Transverse colon (tissue), 4 donors: ENCODE data around the gene SLC22A1.

Experiments used
- POLR2AphosphoS5 ChIP-seq, 3 donors: sonication (generic); formaldehyde crosslinking; IDR thresholded peaks; one replicate each; pipeline ENCODE4 v1.6.1; 2016; ENCODE audit warnings: antibody characterized with exemption in 3 of 3
- TF ChIP-seq, protein P1 (sequence below), 5 experiments: fragments of 200-600 bp in 3 of 5; fragments of 450-650 bp in 2 of 5; sonication (generic) in 3 of 5; IDR thresholded peaks; 1 replicate in 2 of 5; 2 replicates in 3 of 5; pipeline ENCODE4 v1.5.1; 2016 to 2017; ENCODE audit warnings: antibody characterized with exemption in 5 of 5, inconsistent platforms in 3 of 5, mild to moderate bottlenecking in 2 of 5, moderate library complexity in 1 of 5

DNA sequence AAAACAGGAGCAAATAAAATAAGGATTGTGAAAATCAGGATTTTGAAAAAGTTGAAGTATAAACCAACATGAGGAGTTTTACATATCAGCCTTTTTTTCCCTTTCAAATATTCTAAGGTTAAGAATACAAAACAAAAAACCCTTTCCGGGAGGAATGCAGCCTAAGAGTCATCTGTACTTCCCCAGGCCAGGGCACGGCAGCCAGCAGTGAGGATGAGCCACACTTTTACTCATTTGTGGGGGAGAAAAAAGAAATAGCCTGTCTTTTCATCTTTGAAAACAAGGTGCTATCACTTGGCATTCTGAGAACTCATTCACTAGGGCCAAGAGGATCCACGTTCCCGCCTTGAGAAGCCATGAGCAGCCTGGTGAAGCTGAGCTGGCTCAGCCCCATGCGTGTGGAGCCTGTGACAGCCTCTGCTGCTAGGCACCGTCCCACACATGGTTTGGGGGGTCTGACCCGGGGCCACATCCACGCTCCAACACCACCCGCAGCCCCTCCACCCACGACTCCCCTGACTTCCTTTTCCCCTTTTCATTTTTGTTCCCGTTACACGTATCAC, 11.2 kb downstream of the SLC22A1 start:
- TF ChIP-seq, protein P1, sequence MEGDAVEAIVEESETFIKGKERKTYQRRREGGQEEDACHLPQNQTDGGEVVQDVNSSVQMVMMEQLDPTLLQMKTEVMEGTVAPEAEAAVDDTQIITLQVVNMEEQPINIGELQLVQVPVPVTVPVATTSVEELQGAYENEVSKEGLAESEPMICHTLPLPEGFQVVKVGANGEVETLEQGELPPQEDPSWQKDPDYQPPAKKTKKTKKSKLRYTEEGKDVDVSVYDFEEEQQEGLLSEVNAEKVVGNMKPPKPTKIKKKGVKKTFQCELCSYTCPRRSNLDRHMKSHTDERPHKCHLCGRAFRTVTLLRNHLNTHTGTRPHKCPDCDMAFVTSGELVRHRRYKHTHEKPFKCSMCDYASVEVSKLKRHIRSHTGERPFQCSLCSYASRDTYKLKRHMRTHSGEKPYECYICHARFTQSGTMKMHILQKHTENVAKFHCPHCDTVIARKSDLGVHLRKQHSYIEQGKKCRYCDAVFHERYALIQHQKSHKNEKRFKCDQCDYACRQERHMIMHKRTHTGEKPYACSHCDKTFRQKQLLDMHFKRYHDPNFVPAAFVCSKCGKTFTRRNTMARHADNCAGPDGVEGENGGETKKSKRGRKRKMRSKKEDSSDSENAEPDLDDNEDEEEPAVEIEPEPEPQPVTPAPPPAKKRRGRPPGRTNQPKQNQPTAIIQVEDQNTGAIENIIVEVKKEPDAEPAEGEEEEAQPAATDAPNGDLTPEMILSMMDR (IDR thresholded peaks at IDR 0.05), result no peak
- TF ChIP-seq POLR2AphosphoS5 (IDR thresholded peaks at IDR 0.05), result no peak
